ENCODE results near the gene TIRAP.

- TF ChIP-seq CTCF (IDR thresholded peaks at IDR 0.05): no peak
- TF ChIP-seq POLR2A (IDR thresholded peaks at IDR 0.05): no peak
These were observed 8.0 kb downstream of the TIRAP start for GRCh38 chr11:126290887-126291286.

Measured in right lobe of liver (tissue), 4 donors.